Right lobe of liver (tissue), 6 donors: ENCODE data around the gene DPT. TPM values are rescaled to one million over a fixed set of nuclear protein-coding genes. Genes with fewer than 3 reads are reported as not detected.

ENCODE experiments used
- ATAC-seq, 4 donors: fragments of 200-7000 bp; cut with Tn5 transposase; one replicate each; pipeline ENCODE4 v1.9.1; 2020; ENCODE audit warnings: mild to moderate bottlenecking in 4 of 4, moderate library complexity in 4 of 4
- DNase-seq, 3 donors: peaks; one replicate each; pipeline ENCODE4 v3.0.0-alpha.2; 2020
- H3K27ac ChIP-seq, 3 donors: fragments of 200-600 bp; one replicate each; pipeline ENCODE4 v1.8.0; 2022
- H3K27me3 ChIP-seq, 2 donors: fragments of 200-600 bp; one replicate each; pipeline ENCODE4 v1.8.0; 2022
- H3K36me3 ChIP-seq, 4 donors: fragments of 200-600 bp; sonication (generic) in 1 of 4; one replicate each; pipeline versions ENCODE4 v1.5.1 to v1.8.0; 2017 to 2022; ENCODE audit warnings: control low read depth in 1 of 4
- H3K4me1 ChIP-seq, 4 donors: fragments of 200-600 bp; sonication (generic) in 1 of 4; one replicate each; pipeline versions ENCODE4 v1.5.1 to v1.8.0; 2017 to 2022; ENCODE audit warnings: control low read depth in 1 of 4
- H3K4me3 ChIP-seq, 3 donors: fragments of 200-600 bp; one replicate each; pipeline ENCODE4 v1.8.0; 2022
- H3K9me3 ChIP-seq, 4 donors: fragments of 200-600 bp; sonication (generic) in 1 of 4; one replicate each; pipeline versions ENCODE4 v1.5.1 to v1.8.0; 2017 to 2022; ENCODE audit warnings: control low read depth in 1 of 4
- CTCF ChIP-seq, 4 donors: fragments of 200-600 bp in 3 of 4; fragments of 450-650 bp in 1 of 4; IDR thresholded peaks; one replicate each; pipeline versions ENCODE4 v1.5.1 to v1.8.0; 2016 to 2022; ENCODE audit warnings: antibody characterized with exemption in 4 of 4, mild to moderate bottlenecking in 2 of 4
- POLR2A ChIP-seq: fragments of 450-650 bp; IDR thresholded peaks from one replicate; pipeline ENCODE4 v1.6.1; 2017; ENCODE audit warnings: antibody characterized with exemption, mild to moderate bottlenecking
- WGBS: methylation state at CpG from one replicate; pipeline ENCODE4 v1.1.6; 2018; ENCODE audit warnings: low coverage, low lambda C conversion rate; ENCODE audit not compliant: insufficient coverage; ENCODE audit errors: missing lambda C conversion rate; 5-methylcytosine and 5-hydroxymethylcytosine counted together
- intact Hi-C, 2 donors: fragments of 100-400 bp; cut with DNase I; formaldehyde crosslinking; loops; one replicate each; pipeline versions ENCODE4 v1.11.2 to v1.14.1; 2022
- total RNA-seq, 6 experiments: library from RNA; depleted of rRNA in 2 of 6; stranded (reverse); fragments of >200 nt in 2 of 6; fragmentation: NEBNext Ultra II Directional in 3 of 6; extraction: Animal tissue kit (Norgen Biotek cat#: 25700) in 3 of 6; gene quantifications; one replicate each; pipeline versions ENCODE4 v1.1.0 to v1.2.4, GENCODE V29; 2016 to 2023
- donor health status: DM: no; HTN: yes; CAD: no.
- donor health status: DM: no; HTN: no; CAD: no.
- donor health status: DM: no; HTN: no; CAD: no.
- donor health status: DM: no; HTN: yes; CAD: no.
- donor health status: DM: no; HTN: yes; CAD: no.

DPT gene
- total RNA-seq, 6 experiments from 2014 or later, result 0.88 to 3.0 (median 1.9) TPM

DNA sequence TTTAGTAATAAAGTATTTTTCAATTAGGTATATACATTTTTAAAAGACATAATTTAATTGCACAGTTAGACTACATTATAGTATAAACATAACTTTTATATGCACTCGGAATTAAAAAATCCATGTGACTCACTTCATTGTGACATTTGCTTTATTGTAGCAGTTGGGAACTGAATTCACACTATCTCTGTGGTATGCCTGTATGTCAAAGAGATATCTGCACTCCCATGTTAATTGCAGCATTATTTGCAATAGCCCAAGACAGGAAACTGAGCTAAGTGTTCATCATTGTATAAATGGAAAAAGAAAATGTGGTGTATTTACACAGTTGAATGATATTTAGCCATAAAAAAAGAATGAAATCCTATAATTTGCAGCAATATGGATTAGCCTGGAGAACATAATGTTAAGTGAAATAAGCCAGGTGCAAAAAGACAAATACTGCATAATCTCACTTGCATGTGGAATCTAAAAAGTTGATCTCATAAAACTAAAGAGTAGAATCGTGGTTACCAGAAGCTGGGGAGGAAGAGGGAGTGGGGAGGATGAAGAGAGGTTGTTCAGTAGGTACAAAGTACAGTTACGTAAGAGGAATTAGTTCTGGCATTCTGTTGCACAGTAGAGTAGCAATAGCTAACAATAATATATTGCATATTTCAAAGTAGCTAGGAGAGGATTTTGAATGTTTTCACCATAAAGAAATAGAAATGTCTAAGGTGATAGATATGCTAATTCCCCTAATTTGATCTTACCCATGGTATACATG lies 64.8 kb downstream of the DPT start:
- DNase-seq, result no peak
- 36% methylated on average over 3 of the region's 3 CpGs for WGBS
- Histone ChIP-seq H3K27ac (no peak overlapping the region), H3K9me3 (no peaks in the 10 kb centered on the region), H3K4me3 (no peak overlapping the region), H3K27me3 (no peaks in the 10 kb centered on the region), H3K36me3 (no peaks in the 10 kb centered on the region), H3K4me1 (no peaks in the 10 kb centered on the region)
- intact Hi-C loops, result no loop called here
- TF ChIP-seq POLR2A (no peak), CTCF (IDR thresholded peaks at IDR 0.05) (no peak)
- peak; percentile 55 to 91 (median 86) for ATAC-seq

- DNase-seq, result no peak
- Histone ChIP-seq H3K9me3 (no peaks in the 10 kb centered on the region), H3K36me3 (no peaks in the 10 kb centered on the region), H3K4me1 (no peaks in the 10 kb centered on the region), H3K4me3 (no peak overlapping the region), H3K27me3 (no peaks in the 10 kb centered on the region), H3K27ac (no peak overlapping the region)
- 58% methylated on average over 1 of the region's 1 CpG for WGBS
- ATAC-seq, result no peak
- intact Hi-C loops, result no loop called here
- TF ChIP-seq CTCF (IDR thresholded peaks at IDR 0.05), result no peak
- no peak for TF ChIP-seq POLR2A
Observed at GRCh38 chr1:168656485-168656884, 72.5 kb downstream of the DPT start.

DNA sequence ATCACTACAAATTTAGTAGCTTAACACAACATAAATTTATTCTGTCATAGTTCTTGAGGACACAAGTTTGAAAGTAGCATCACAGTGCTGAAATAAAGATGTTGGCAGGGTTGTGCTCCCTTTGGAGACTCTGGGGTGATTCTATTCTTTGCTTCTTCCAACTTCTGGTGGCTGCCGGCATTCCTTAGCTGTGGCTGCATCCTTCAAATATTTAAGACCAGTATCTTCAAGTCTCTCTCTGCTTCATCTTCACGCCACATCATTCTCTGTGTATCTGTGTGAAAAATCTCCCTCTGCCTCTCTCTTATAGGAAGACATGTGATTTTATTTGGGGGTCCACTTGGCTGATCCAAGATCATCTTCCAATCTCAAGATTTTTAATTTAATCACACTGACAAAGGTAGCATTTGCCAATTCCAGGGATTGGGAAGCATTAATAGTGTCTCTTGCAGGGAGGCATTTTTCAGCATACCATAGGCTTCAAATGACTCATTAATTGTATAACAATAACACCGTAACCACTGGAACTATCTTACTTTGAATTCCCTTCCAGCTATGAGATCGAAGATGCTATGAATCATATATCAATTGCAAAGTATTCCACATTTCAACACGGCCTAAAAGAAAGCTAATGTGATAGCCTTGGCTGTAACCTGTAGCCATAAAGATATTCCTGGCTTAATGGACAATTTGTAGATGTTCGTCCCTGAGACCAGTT lies 74.6 kb downstream of the DPT start:
- WGBS, result 83% methylated on average over 6 of the region's 6 CpGs
- H3K4me3 ChIP-seq, result no peak overlapping the region
- no peak for ATAC-seq
- no peak overlapping the region for H3K27ac ChIP-seq
- no peak for DNase-seq
- no peaks in the 10 kb centered on the region for H3K36me3 ChIP-seq
- H3K9me3 ChIP-seq, result no peaks in the 10 kb centered on the region
- no peak for TF ChIP-seq CTCF (IDR thresholded peaks at IDR 0.05)
- no peak for TF ChIP-seq POLR2A
- intact Hi-C loops, result no loop called here
- no peaks in the 10 kb centered on the region for H3K4me1 ChIP-seq
- no peaks in the 10 kb centered on the region for H3K27me3 ChIP-seq

GRCh38 chr1:168653567-168653966 lies 75.4 kb downstream of the DPT start:
- no peak for DNase-seq
- Histone ChIP-seq H3K27ac (no peak overlapping the region), H3K27me3 (no peaks in the 10 kb centered on the region), H3K4me3 (no peak overlapping the region), H3K4me1 (no peaks in the 10 kb centered on the region), H3K9me3 (no peaks in the 10 kb centered on the region), H3K36me3 (no peaks in the 10 kb centered on the region)
- intact Hi-C loops, result no loop called here
- TF ChIP-seq CTCF (IDR thresholded peaks at IDR 0.05), result no peak
- no peak for TF ChIP-seq POLR2A
- no peak for ATAC-seq
- WGBS, result 60% methylated on average over 2 of the region's 2 CpGs
